Spleen (tissue), 7 donors: ENCODE results near the gene CACNA2D3.

Source experiments
- POLR2A ChIP-seq, 3 donors: fragments of 450-650 bp; IDR thresholded peaks; one replicate each; pipeline ENCODE4 v1.5.1; 2017; ENCODE audit warnings: antibody characterized with exemption in 3 of 3, mild to moderate bottlenecking in 1 of 3
- POLR2AphosphoS5 ChIP-seq, 3 donors: sonication (generic); formaldehyde crosslinking; IDR thresholded peaks; one replicate each; pipeline ENCODE4 v1.5.1; 2017; ENCODE audit warnings: antibody characterized with exemption in 3 of 3
- TF ChIP-seq, protein P1 (sequence below), 11 experiments: fragments of 200-600 bp in 7 of 11; fragments of 450-650 bp in 4 of 11; sonication (generic) in 4 of 11; IDR thresholded peaks in 8 of 11; conservative IDR thresholded peaks in 3 of 11; 1 replicate in 7 of 11; 2 replicates in 4 of 11; pipeline versions ENCODE4 v1.4.0 to v1.8.0; 2016 to 2021; ENCODE audit warnings: antibody characterized with exemption in 11 of 11, inconsistent platforms in 4 of 11, mild to moderate bottlenecking in 1 of 11
- donor health status: DM: no; HTN: no; CAD: no; lungs with moderate emphysema.
- donor health status: DM: no; HTN: no; CAD: no.
- donor health status: DM: no; HTN: no; CAD: no.

GRCh38 chr3:54125300-54125699 is 2.9 kb downstream of the CACNA2D3 start:
- no peak for TF ChIP-seq POLR2A (IDR thresholded peaks at IDR 0.05)
- TF ChIP-seq, protein P1, sequence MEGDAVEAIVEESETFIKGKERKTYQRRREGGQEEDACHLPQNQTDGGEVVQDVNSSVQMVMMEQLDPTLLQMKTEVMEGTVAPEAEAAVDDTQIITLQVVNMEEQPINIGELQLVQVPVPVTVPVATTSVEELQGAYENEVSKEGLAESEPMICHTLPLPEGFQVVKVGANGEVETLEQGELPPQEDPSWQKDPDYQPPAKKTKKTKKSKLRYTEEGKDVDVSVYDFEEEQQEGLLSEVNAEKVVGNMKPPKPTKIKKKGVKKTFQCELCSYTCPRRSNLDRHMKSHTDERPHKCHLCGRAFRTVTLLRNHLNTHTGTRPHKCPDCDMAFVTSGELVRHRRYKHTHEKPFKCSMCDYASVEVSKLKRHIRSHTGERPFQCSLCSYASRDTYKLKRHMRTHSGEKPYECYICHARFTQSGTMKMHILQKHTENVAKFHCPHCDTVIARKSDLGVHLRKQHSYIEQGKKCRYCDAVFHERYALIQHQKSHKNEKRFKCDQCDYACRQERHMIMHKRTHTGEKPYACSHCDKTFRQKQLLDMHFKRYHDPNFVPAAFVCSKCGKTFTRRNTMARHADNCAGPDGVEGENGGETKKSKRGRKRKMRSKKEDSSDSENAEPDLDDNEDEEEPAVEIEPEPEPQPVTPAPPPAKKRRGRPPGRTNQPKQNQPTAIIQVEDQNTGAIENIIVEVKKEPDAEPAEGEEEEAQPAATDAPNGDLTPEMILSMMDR (IDR thresholded peaks at IDR 0.05 in 8 of 11, conservative IDR thresholded peaks at IDR 0.05 in 3 of 11) = no peak
- no peak for TF ChIP-seq POLR2AphosphoS5 (IDR thresholded peaks at IDR 0.05)
